Neural progenitor cell (in vitro differentiated cells): Measurements from ENCODE around the gene C2orf78.

Experiments
- EZH2 ChIP-seq: fragments of 200-600 bp; sonication (generic); IDR thresholded peaks from 2 replicates; pipeline ENCODE4 v1.6.1; 2017; ENCODE audit warnings: antibody characterized with exemption, mild to moderate bottlenecking, moderate library complexity
- EZH2phosphoT487 ChIP-seq: fragments of 200-600 bp; sonication (generic); IDR thresholded peaks from 2 replicates; pipeline ENCODE4 v1.6.1; 2017; ENCODE audit warnings: antibody characterized with exemption
- TF ChIP-seq, protein P1 (sequence below): fragments of 200-600 bp; sonication (generic); IDR thresholded peaks from 2 replicates; pipeline ENCODE4 v1.5.1; 2017; ENCODE audit warnings: antibody characterized with exemption, mild to moderate bottlenecking

- TF ChIP-seq, protein P1, sequence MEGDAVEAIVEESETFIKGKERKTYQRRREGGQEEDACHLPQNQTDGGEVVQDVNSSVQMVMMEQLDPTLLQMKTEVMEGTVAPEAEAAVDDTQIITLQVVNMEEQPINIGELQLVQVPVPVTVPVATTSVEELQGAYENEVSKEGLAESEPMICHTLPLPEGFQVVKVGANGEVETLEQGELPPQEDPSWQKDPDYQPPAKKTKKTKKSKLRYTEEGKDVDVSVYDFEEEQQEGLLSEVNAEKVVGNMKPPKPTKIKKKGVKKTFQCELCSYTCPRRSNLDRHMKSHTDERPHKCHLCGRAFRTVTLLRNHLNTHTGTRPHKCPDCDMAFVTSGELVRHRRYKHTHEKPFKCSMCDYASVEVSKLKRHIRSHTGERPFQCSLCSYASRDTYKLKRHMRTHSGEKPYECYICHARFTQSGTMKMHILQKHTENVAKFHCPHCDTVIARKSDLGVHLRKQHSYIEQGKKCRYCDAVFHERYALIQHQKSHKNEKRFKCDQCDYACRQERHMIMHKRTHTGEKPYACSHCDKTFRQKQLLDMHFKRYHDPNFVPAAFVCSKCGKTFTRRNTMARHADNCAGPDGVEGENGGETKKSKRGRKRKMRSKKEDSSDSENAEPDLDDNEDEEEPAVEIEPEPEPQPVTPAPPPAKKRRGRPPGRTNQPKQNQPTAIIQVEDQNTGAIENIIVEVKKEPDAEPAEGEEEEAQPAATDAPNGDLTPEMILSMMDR: no peak
- TF ChIP-seq EZH2: no peak
- no peak for TF ChIP-seq EZH2phosphoT487
Observed at GRCh38 chr2:73821227-73821626, 37.2 kb downstream of the C2orf78 start.
